ENCODE measurements around the gene BNC2. TPM values are rescaled to one million over a fixed set of nuclear protein-coding genes. Genes with fewer than 3 reads are reported as not detected.

The BNC2 gene
- total RNA-seq, 1 donor from 2014 or later = 38.0 TPM

- no peak for TF ChIP-seq EZH2 (IDR thresholded peaks at IDR 0.05; ENCODE audit: insufficient read depth, low read length)
- TF ChIP-seq CTCF (IDR thresholded peaks at IDR 0.05; ENCODE audit: insufficient read depth, low read depth, low read length) = no peak
- Mint-ChIP-seq H3K27ac (ENCODE audit: unreplicated experiment) (no peak overlapping the region), H3K4me3 (ENCODE audit: unreplicated experiment) (no peak overlapping the region), H3K4me1 (ENCODE audit: low read depth, unreplicated experiment) (no peaks in the 10 kb centered on the region), H3K36me3 (ENCODE audit: low read depth, unreplicated experiment) (no peaks in the 10 kb centered on the region), H3K9me3 (ENCODE audit: unreplicated experiment) (peaks cover 3% of the 10 kb centered on the region), H3K27me3 (ENCODE audit: low read depth, unreplicated experiment) (peaks cover under 1% of the 10 kb centered on the region)
- H3K9ac ChIP-seq (ENCODE audit: low read length) = no peak overlapping the region
- H3K4me1 ChIP-seq (ENCODE audit: insufficient read depth, low read length) = no peaks in the 10 kb centered on the region
- no peaks in the 10 kb centered on the region for H3K36me3 ChIP-seq (ENCODE audit: insufficient read depth, low read length)
- no peaks in the 10 kb centered on the region for H4K20me1 ChIP-seq (ENCODE audit: insufficient read depth, low read length)
- no peak overlapping the region for H3K4me3 ChIP-seq (ENCODE audit: insufficient read depth, low read depth, low read length)
- H2AFZ ChIP-seq (ENCODE audit: low read depth, low read length) = no peak overlapping the region
- H3K9me3 ChIP-seq (ENCODE audit: insufficient read depth, low read depth, low read length) = no peaks in the 10 kb centered on the region
- H3K27ac ChIP-seq (ENCODE audit: low read depth, low read length) = no peak overlapping the region
- H3K4me2 ChIP-seq (ENCODE audit: low read length) = no peak overlapping the region
- DNase-seq (ENCODE audit: low read depth) (no peak), FAIRE-seq (no peak)
- no peaks in the 10 kb centered on the region for H3K79me2 ChIP-seq (ENCODE audit: insufficient read depth, low read length)
- H3K27me3 ChIP-seq (ENCODE audit: insufficient read depth, low read length) = no peaks in the 10 kb centered on the region
Measured at GRCh38 chr9:16377311-16377710, 493.2 kb downstream of the BNC2 start.

- Mint-ChIP-seq H3K4me1 (ENCODE audit: low read depth, unreplicated experiment) (peaks cover 10% of the 10 kb centered on the region), H3K27me3 (ENCODE audit: low read depth, unreplicated experiment) (peaks cover 6% of the 10 kb centered on the region), H3K4me3 (ENCODE audit: unreplicated experiment) (no peak overlapping the region), H3K27ac (ENCODE audit: unreplicated experiment) (no peak overlapping the region), H3K36me3 (ENCODE audit: low read depth, unreplicated experiment) (peaks cover 1% of the 10 kb centered on the region), H3K9me3 (ENCODE audit: unreplicated experiment) (no peaks in the 10 kb centered on the region)
- Histone ChIP-seq H3K27ac (ENCODE audit: low read depth, low read length) (no peak overlapping the region), H3K27me3 (ENCODE audit: insufficient read depth, low read length) (no peaks in the 10 kb centered on the region), H2AFZ (ENCODE audit: low read depth, low read length) (no peak overlapping the region), H3K9ac (ENCODE audit: low read length) (no peak overlapping the region), H3K79me2 (ENCODE audit: insufficient read depth, low read length) (no peaks in the 10 kb centered on the region), H3K9me3 (ENCODE audit: insufficient read depth, low read depth, low read length) (no peaks in the 10 kb centered on the region), H3K4me1 (ENCODE audit: insufficient read depth, low read length) (peaks cover 13% of the 10 kb centered on the region), H3K4me2 (ENCODE audit: low read length) (no peak overlapping the region), H4K20me1 (ENCODE audit: insufficient read depth, low read length) (no peaks in the 10 kb centered on the region), H3K4me3 (ENCODE audit: insufficient read depth, low read depth, low read length) (no peak overlapping the region), H3K36me3 (ENCODE audit: insufficient read depth, low read length) (no peaks in the 10 kb centered on the region)
- DNase-seq (ENCODE audit: low read depth) = no peak
- TF ChIP-seq EZH2 (IDR thresholded peaks at IDR 0.05; ENCODE audit: insufficient read depth, low read length) (no peak), CTCF (IDR thresholded peaks at IDR 0.05; ENCODE audit: insufficient read depth, low read depth, low read length) (no peak)
- FAIRE-seq = no peak
Measured at GRCh38 chr9:16371306-16371705, 499.2 kb downstream of the BNC2 start.

GRCh38 chr9:16370647-16371046 is 499.8 kb downstream of the BNC2 start:
- DNase-seq (ENCODE audit: low read depth) (no peak), FAIRE-seq (no peak)
- H3K36me3 ChIP-seq (ENCODE audit: insufficient read depth, low read length) = no peaks in the 10 kb centered on the region
- no peak overlapping the region for H3K27ac ChIP-seq (ENCODE audit: low read depth, low read length)
- no peak overlapping the region for H2AFZ ChIP-seq (ENCODE audit: low read depth, low read length)
- H3K4me1 ChIP-seq (ENCODE audit: insufficient read depth, low read length) = peaks cover 13% of the 10 kb centered on the region
- H3K27me3 ChIP-seq (ENCODE audit: insufficient read depth, low read length) = no peaks in the 10 kb centered on the region
- no peaks in the 10 kb centered on the region for H3K9me3 ChIP-seq (ENCODE audit: insufficient read depth, low read depth, low read length)
- no peaks in the 10 kb centered on the region for H4K20me1 ChIP-seq (ENCODE audit: insufficient read depth, low read length)
- Mint-ChIP-seq H3K27ac (ENCODE audit: unreplicated experiment) (no peak overlapping the region), H3K9me3 (ENCODE audit: unreplicated experiment) (no peaks in the 10 kb centered on the region), H3K4me1 (ENCODE audit: low read depth, unreplicated experiment) (peaks cover 10% of the 10 kb centered on the region), H3K4me3 (ENCODE audit: unreplicated experiment) (no peak overlapping the region), H3K36me3 (ENCODE audit: low read depth, unreplicated experiment) (peaks cover 1% of the 10 kb centered on the region), H3K27me3 (ENCODE audit: low read depth, unreplicated experiment) (peaks cover 7% of the 10 kb centered on the region)
- H3K79me2 ChIP-seq (ENCODE audit: insufficient read depth, low read length) = no peaks in the 10 kb centered on the region
- no peak overlapping the region for H3K4me2 ChIP-seq (ENCODE audit: low read length)
- no peak overlapping the region for H3K9ac ChIP-seq (ENCODE audit: low read length)
- no peak overlapping the region for H3K4me3 ChIP-seq (ENCODE audit: insufficient read depth, low read depth, low read length)
- no peak for TF ChIP-seq EZH2 (IDR thresholded peaks at IDR 0.05; ENCODE audit: insufficient read depth, low read length)
- TF ChIP-seq CTCF (IDR thresholded peaks at IDR 0.05; ENCODE audit: insufficient read depth, low read depth, low read length) = no peak

All from astrocyte (in vitro differentiated cells and primary cell).